ENCODE data around the gene PPIL1. TPM values are rescaled to one million over a fixed set of nuclear protein-coding genes. Genes with fewer than 3 reads are reported as not detected.
A peak's percentile ranks its signal among the peaks of the same experiment; 100 is the strongest.

The PPIL1 gene
- total and polyA plus RNA-seq, 2 of the 13 experiments (the other 11 are each of a cell fraction or from before 2014, with no cell fraction given), result 74.2 to 144 TPM

DNA sequence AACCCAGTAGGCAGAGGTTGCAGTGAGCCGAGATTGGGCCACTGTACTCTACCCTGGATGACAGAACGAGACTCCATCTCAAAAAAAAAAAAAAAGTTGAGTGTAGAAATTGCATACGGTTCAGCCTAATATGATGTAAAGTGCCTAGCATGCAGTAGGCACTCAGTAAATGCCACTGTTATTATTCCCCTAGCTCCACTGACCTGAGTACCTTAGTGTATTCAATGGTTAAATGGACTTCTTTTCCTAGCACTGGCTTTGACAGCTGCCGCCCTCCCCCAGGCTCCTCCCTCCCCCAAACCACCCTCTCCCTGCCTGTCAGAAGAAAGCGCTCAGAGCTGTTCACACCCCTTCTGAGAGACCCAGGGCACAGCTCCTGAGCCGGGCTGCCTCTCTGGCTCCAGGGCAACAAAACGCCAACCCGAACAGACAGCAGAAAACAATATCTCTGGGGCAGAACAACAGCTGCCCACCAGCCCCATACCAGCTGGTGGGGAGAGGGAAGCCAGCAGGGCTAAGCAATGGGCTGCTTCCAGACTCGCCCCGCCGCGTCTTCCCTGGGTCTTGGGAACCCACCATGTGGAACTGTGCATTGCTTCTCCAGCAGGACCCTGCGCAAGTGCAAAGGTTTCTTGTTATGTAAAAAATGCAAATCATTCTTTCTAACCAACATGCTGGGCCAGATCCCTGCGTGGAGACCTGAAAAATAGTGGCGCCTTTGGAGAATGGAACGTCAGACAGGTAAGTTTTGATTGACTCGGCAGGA is 39.8 kb downstream of the PPIL1 start (continued):
- TF ChIP-seq, protein P1, sequence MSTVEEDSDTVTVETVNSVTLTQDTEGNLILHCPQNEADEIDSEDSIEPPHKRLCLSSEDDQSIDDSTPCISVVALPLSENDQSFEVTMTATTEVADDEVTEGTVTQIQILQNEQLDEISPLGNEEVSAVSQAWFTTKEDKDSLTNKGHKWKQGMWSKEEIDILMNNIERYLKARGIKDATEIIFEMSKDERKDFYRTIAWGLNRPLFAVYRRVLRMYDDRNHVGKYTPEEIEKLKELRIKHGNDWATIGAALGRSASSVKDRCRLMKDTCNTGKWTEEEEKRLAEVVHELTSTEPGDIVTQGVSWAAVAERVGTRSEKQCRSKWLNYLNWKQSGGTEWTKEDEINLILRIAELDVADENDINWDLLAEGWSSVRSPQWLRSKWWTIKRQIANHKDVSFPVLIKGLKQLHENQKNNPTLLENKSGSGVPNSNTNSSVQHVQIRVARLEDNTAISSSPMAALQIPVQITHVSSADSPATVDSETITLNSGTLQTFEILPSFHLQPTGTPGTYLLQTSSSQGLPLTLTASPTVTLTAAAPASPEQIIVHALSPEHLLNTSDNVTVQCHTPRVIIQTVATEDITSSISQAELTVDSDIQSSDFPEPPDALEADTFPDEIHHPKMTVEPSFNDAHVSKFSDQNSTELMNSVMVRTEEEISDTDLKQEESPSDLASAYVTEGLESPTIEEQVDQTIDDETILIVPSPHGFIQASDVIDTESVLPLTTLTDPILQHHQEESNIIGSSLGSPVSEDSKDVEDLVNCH (CRISPR knock-in tag; IDR thresholded peaks at IDR 0.05), result no peak
- TF ChIP-seq PATZ1 (CRISPR knock-in tag; IDR thresholded peaks at IDR 0.05) (0 out of 2 replicates have a peak, but pooled peaks have one; percentile 20), ZSCAN9 (CRISPR knock-in tag; IDR thresholded peaks at IDR 0.05; ENCODE audit: borderline replicate concordance) (0 out of 2 replicates have a peak, but pooled peaks have one; percentile 24), ZNF83 (CRISPR knock-in tag; IDR thresholded peaks at IDR 0.05; ENCODE audit: borderline replicate concordance) (no peak), ZNF775 (CRISPR knock-in tag; IDR thresholded peaks at IDR 0.05; ENCODE audit: borderline replicate concordance) (no peak), BCLAF1 (IDR thresholded peaks at IDR 0.05) (no peak), XRCC5 (optimal IDR thresholded peaks at IDR 0.05; ENCODE audit: low read length) (no peak), ONECUT2 (CRISPR knock-in tag; IDR thresholded peaks at IDR 0.05) (no peak), ZNF766 (CRISPR knock-in tag; IDR thresholded peaks at IDR 0.05; ENCODE audit: borderline replicate concordance) (no peak)
- TF ChIP-seq, protein P2, sequence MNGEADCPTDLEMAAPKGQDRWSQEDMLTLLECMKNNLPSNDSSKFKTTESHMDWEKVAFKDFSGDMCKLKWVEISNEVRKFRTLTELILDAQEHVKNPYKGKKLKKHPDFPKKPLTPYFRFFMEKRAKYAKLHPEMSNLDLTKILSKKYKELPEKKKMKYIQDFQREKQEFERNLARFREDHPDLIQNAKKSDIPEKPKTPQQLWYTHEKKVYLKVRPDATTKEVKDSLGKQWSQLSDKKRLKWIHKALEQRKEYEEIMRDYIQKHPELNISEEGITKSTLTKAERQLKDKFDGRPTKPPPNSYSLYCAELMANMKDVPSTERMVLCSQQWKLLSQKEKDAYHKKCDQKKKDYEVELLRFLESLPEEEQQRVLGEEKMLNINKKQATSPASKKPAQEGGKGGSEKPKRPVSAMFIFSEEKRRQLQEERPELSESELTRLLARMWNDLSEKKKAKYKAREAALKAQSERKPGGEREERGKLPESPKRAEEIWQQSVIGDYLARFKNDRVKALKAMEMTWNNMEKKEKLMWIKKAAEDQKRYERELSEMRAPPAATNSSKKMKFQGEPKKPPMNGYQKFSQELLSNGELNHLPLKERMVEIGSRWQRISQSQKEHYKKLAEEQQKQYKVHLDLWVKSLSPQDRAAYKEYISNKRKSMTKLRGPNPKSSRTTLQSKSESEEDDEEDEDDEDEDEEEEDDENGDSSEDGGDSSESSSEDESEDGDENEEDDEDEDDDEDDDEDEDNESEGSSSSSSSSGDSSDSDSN (CRISPR knock-in tag; IDR thresholded peaks at IDR 0.05), result peak; percentile 39; the same call in 1 of the 2 replicates
- TF ChIP-seq, protein P3, sequence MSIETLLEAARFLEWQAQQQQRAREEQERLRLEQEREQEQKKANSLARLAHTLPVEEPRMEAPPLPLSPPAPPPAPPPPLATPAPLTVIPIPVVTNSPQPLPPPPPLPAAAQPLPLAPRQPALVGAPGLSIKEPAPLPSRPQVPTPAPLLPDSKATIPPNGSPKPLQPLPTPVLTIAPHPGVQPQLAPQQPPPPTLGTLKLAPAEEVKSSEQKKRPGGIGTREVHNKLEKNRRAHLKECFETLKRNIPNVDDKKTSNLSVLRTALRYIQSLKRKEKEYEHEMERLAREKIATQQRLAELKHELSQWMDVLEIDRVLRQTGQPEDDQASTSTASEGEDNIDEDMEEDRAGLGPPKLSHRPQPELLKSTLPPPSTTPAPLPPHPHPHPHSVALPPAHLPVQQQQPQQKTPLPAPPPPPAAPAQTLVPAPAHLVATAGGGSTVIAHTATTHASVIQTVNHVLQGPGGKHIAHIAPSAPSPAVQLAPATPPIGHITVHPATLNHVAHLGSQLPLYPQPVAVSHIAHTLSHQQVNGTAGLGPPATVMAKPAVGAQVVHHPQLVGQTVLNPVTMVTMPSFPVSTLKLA (IDR thresholded peaks at IDR 0.05), result no peak
- TF ChIP-seq, protein P4, sequence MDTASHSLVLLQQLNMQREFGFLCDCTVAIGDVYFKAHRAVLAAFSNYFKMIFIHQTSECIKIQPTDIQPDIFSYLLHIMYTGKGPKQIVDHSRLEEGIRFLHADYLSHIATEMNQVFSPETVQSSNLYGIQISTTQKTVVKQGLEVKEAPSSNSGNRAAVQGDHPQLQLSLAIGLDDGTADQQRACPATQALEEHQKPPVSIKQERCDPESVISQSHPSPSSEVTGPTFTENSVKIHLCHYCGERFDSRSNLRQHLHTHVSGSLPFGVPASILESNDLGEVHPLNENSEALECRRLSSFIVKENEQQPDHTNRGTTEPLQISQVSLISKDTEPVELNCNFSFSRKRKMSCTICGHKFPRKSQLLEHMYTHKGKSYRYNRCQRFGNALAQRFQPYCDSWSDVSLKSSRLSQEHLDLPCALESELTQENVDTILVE (CRISPR knock-in tag; IDR thresholded peaks at IDR 0.05), result 0 out of 2 replicates have a peak, but pooled peaks have one; percentile 51
- TF ChIP-seq, protein P5, sequence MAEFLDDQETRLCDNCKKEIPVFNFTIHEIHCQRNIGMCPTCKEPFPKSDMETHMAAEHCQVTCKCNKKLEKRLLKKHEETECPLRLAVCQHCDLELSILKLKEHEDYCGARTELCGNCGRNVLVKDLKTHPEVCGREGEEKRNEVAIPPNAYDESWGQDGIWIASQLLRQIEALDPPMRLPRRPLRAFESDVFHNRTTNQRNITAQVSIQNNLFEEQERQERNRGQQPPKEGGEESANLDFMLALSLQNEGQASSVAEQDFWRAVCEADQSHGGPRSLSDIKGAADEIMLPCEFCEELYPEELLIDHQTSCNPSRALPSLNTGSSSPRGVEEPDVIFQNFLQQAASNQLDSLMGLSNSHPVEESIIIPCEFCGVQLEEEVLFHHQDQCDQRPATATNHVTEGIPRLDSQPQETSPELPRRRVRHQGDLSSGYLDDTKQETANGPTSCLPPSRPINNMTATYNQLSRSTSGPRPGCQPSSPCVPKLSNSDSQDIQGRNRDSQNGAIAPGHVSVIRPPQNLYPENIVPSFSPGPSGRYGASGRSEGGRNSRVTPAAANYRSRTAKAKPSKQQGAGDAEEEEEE (CRISPR knock-in tag; IDR thresholded peaks at IDR 0.05; ENCODE audit: borderline replicate concordance), result 0 out of 2 replicates have a peak, but pooled peaks have one; percentile 38

Measured in HepG2 (cell line).